Osteocyte (in vitro differentiated cells): Measurements from ENCODE around the gene TRDN. TPM values are rescaled to one million over a fixed set of nuclear protein-coding genes. Genes with fewer than 3 reads are reported as not detected.

Experiments used
- DNase-seq: peaks from one replicate; pipeline ENCODE4 v3.0.0; 2021; ENCODE audit warnings: mixed read lengths; ENCODE audit not compliant: unreplicated experiment; ENCODE audit errors: extremely low spot score
- H3K27ac Mint-ChIP-seq: one replicate; pipeline ENCODE4 v1.8.0; 2021; ENCODE audit warnings: mild to moderate bottlenecking, mixed read lengths; ENCODE audit not compliant: unreplicated experiment
- H3K27me3 Mint-ChIP-seq: one replicate; pipeline ENCODE4 v1.8.0; 2021; ENCODE audit warnings: mixed read lengths; ENCODE audit not compliant: unreplicated experiment
- H3K36me3 Mint-ChIP-seq: one replicate; pipeline ENCODE4 v1.8.0; 2021; ENCODE audit warnings: mixed read lengths; ENCODE audit not compliant: unreplicated experiment
- H3K4me1 Mint-ChIP-seq: one replicate; pipeline ENCODE4 v1.8.0; 2021; ENCODE audit warnings: mixed read lengths; ENCODE audit not compliant: unreplicated experiment
- H3K4me3 Mint-ChIP-seq: one replicate; pipeline ENCODE4 v1.8.0; 2021; ENCODE audit warnings: mild to moderate bottlenecking, moderate library complexity, mixed read lengths; ENCODE audit not compliant: unreplicated experiment
- H3K9me3 Mint-ChIP-seq: one replicate; pipeline ENCODE4 v1.8.0; 2021; ENCODE audit warnings: mixed read lengths; ENCODE audit not compliant: unreplicated experiment
- CTCF ChIP-seq: fragments of 200-600 bp; sonication (generic); IDR thresholded peaks from 2 replicates; pipeline ENCODE4 v1.5.0; 2021; ENCODE audit warnings: antibody characterized with exemption, mild to moderate bottlenecking, moderate library complexity
- total RNA-seq: library from RNA; stranded (reverse); gene quantifications from 2 replicates; pipeline ENCODE4 v1.2.1, GENCODE V29; 2021

Gene TRDN
- total RNA-seq, 1 donor from 2014 or later, result not detected

- H3K4me3 Mint-ChIP-seq, result no peak overlapping the region
- no peaks in the 10 kb centered on the region for H3K9me3 Mint-ChIP-seq
- no peak for DNase-seq
- no peaks in the 10 kb centered on the region for H3K36me3 Mint-ChIP-seq
- peak; percentile 83 for TF ChIP-seq CTCF
- peaks cover 33% of the 10 kb centered on the region for H3K27me3 Mint-ChIP-seq
- no peaks in the 10 kb centered on the region for H3K4me1 Mint-ChIP-seq
- no peak overlapping the region for H3K27ac Mint-ChIP-seq
Observed at GRCh38 chr6:123415844-123416468, 220.8 kb downstream of the TRDN start.

- peaks cover 23% of the 10 kb centered on the region for H3K27me3 Mint-ChIP-seq
- no peak overlapping the region for H3K27ac Mint-ChIP-seq
- H3K4me3 Mint-ChIP-seq, result no peak overlapping the region
- H3K4me1 Mint-ChIP-seq, result no peaks in the 10 kb centered on the region
- no peak for TF ChIP-seq CTCF
- no peaks in the 10 kb centered on the region for H3K36me3 Mint-ChIP-seq
- DNase-seq, result no peak
- no peaks in the 10 kb centered on the region for H3K9me3 Mint-ChIP-seq
Observed at GRCh38 chr6:123404975-123405374, 231.8 kb downstream of the TRDN start.

- Mint-ChIP-seq H3K4me3 (no peak overlapping the region), H3K4me1 (no peaks in the 10 kb centered on the region), H3K9me3 (no peaks in the 10 kb centered on the region), H3K36me3 (no peaks in the 10 kb centered on the region), H3K27me3 (peaks cover 21% of the 10 kb centered on the region), H3K27ac (no peak overlapping the region)
- TF ChIP-seq CTCF, result no peak
- DNase-seq, result no peak
Observed at GRCh38 chr6:123402052-123402451, 234.7 kb downstream of the TRDN start.

GRCh38 chr6:123398072-123398471, 238.7 kb downstream of the TRDN start:
- no peak for DNase-seq
- no peak for TF ChIP-seq CTCF
- H3K27ac Mint-ChIP-seq, result no peak overlapping the region
- no peaks in the 10 kb centered on the region for H3K36me3 Mint-ChIP-seq
- H3K9me3 Mint-ChIP-seq, result no peaks in the 10 kb centered on the region
- H3K4me3 Mint-ChIP-seq, result no peak overlapping the region
- no peaks in the 10 kb centered on the region for H3K4me1 Mint-ChIP-seq
- H3K27me3 Mint-ChIP-seq, result peaks cover 29% of the 10 kb centered on the region

GRCh38 chr6:123393331-123393730, 243.4 kb downstream of the TRDN start:
- Mint-ChIP-seq H3K4me3 (no peak overlapping the region), H3K4me1 (no peaks in the 10 kb centered on the region), H3K36me3 (no peaks in the 10 kb centered on the region), H3K27me3 (peaks cover 61% of the 10 kb centered on the region), H3K27ac (no peak overlapping the region), H3K9me3 (no peaks in the 10 kb centered on the region)
- TF ChIP-seq CTCF, result peak; percentile 58
- no peak for DNase-seq
